Measurements from ENCODE around the gene IQSEC3.
"Not testable (repeated sequence)": the region's sequence is repeated elsewhere in the genome, so short reads cannot be mapped to it uniquely, and the experiment has no call there.

The IQSEC3 gene

DNA sequence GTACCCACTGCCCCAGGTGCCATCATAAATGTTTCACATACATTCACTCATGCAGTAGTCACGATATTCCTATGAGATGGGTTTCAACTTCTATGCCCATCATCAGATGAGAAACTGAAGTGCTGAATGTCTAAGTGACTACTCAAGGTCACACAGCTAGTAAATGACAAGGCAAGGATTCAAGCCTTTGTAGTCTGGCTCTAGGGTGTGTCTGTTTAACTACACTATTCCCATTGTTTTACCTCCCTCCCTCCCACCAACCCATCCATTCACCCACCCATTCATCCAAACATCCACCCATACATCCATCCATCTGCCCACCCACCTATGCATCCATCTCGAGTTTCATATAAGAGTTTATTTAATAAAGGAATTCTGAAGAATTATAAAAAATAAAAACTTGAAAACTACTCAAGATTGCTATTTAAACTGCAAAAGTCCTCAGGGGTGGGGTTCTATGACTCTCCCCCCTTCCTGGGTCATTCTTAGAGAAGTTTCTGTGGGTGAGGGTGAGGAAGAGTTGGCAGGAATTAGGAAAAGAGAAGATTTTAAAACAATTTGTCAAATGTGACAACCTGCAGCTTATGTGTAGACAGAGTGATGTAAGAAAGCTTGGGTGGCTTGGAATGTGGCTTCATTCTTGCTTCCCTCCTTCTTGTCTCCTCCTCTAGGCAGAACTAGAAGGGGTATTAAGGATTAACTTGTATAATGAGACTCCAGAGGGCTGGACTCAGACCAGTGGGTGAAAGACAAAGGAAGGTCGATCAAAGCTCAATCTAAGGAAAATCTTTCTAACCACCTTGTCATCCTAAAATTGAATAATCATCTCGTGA is 13.4 kb upstream of the IQSEC3 start:
- not testable (repeated sequence) for DNase-seq (ENCODE audit: low read depth)

GRCh38 chr12:53735-54730 is 12.5 kb upstream of the IQSEC3 start:
- no peak for DNase-seq (ENCODE audit: low read depth)

- no peak for DNase-seq (ENCODE audit: low read depth)
These were observed 11.6 kb upstream of the IQSEC3 start for GRCh38 chr12:54750-55535.

DNA sequence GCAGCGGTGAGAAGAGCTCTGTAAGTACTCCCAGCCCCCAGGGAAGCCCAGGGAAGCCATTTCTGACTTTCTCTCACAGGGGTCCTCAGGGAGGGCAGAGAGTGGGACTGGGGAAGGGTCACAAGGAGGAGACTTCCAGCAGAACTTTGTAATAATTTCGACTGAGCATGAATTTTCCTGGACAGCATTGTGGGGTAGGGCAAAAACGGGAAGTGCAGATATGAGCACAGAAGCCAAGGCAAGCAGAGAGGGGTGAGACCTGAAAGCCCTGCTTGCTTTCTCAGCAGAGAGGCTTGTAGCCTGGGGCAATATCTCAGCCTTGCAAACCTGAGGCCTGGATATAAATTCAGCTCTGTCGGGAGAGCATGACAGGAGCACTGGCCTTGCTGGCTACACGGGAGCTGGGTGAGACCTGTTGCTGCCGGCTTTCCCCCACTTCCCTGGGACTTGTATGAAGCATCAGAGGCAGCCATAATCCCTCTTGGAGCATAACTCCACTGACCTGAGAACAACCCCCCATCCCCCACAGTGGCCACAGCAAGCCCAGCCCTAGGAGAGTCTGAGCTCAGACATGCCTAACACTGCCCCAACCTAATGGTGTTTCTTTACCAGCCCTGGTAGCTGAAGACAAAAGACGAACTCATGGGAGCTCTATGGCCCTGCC is 9.8 kb upstream of the IQSEC3 start:
- no peak for DNase-seq (ENCODE audit: low read depth)

DNA sequence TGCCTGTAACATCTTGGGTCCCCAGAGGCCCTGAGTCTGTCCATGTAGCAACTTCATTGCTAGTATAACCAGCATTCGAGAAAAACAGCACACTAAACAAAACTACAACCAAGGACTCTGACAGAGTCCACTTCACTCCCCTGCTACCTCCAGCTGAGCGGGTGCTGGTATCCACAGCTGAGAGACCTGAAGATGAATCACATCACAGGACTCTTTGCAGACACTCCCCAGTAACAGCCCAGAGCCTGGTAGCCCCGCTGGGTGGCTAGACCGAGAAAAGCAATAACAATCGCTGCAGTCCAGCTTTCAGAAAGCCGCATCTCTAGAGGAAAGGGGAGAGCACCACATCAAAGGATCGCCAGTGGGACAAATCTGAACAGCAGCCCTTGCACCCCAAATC is 9.0 kb upstream of the IQSEC3 start:
- no peak for DNase-seq (ENCODE audit: low read depth)

- no peak for DNase-seq (ENCODE audit: low read depth)
These were observed 7.7 kb upstream of the IQSEC3 start for GRCh38 chr12:58832-59231.

GRCh38 chr12:61845-62244 is 4.7 kb upstream of the IQSEC3 start:
- not testable (repeated sequence) for DNase-seq (ENCODE audit: low read depth)

- not testable (repeated sequence) for DNase-seq (ENCODE audit: low read depth)
These were observed 990 bp upstream of the IQSEC3 start for GRCh38 chr12:65491-66063.

GRCh38 chr12:66782-67504 is 376 bp downstream of the IQSEC3 start:
- not testable (repeated sequence) for DNase-seq (ENCODE audit: low read depth)

GRCh38 chr12:69677-70076 is 3.1 kb downstream of the IQSEC3 start:
- not testable (repeated sequence) for DNase-seq (ENCODE audit: low read depth)

DNA sequence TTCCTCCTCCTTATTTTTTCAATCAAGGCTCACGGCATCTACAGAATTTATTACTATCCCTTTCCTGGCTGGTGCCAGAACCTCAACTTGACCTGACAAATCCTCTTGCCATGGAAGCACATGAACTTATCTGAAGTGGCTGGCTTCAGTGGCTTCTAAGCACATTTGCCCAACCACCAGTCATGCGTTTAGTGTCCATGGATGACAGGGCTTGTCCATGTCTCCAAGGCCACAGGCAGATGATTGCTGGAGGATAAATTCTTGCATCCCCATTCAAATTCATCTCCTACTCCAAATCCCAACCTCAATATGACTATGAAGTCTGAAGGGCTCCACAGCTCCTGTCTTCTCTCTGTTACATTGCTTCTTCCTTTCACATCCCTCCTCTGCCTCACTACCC is 4.0 kb downstream of the IQSEC3 start:
- not testable (repeated sequence) for DNase-seq (ENCODE audit: low read depth)

GRCh38 chr12:72018-72417 is 5.5 kb downstream of the IQSEC3 start:
- not testable (repeated sequence) for DNase-seq (ENCODE audit: low read depth)

GRCh38 chr12:74420-75190 is 8.0 kb downstream of the IQSEC3 start:
- DNase-seq (ENCODE audit: low read depth): not testable (repeated sequence)

- DNase-seq (ENCODE audit: low read depth): not testable (repeated sequence)
These were observed 9.0 kb downstream of the IQSEC3 start for GRCh38 chr12:75541-75940.

DNA sequence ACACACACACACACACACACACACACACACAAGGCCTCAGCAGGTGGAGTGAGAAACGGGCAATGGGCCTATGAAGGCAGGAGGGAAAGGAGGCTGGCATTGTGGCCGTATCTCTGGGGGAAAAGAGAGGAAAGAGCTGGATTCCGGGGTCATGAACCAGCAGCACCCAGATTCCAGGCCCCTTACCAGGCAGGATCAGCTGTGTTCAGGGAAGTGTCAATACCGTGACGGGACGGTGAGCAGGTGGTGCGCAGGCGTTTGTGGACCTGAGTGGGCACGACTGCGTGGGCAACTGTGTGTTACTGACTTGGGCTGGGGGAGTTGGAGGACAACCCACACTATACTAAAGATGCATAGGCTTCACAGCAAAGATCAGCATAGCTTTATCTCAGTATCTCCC is 9.5 kb downstream of the IQSEC3 start:
- DNase-seq (ENCODE audit: low read depth): not testable (repeated sequence)

DNA sequence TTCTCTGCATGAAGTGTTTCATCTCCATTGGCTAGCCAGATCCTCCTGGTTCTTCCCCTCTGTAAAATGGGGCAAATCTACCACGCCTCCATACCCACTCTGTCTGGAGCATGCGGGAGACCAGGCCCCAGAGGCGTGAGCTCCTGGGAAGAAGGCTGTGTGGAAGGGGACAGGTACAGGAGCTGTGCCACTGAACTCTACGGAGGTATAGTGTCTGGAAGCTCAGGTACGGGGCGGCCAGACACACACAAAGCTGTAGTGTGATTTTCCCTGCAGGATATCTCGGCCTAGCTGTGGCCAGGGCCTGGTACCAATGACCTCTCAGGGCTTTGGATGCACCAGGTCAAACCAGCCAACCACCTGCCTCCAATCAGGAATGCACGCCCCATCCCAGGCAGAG is 10.0 kb downstream of the IQSEC3 start:
- DNase-seq (ENCODE audit: low read depth): not testable (repeated sequence)

- not testable (repeated sequence) for DNase-seq (ENCODE audit: low read depth)
These were observed 10.6 kb downstream of the IQSEC3 start for GRCh38 chr12:77101-77719.

DNA sequence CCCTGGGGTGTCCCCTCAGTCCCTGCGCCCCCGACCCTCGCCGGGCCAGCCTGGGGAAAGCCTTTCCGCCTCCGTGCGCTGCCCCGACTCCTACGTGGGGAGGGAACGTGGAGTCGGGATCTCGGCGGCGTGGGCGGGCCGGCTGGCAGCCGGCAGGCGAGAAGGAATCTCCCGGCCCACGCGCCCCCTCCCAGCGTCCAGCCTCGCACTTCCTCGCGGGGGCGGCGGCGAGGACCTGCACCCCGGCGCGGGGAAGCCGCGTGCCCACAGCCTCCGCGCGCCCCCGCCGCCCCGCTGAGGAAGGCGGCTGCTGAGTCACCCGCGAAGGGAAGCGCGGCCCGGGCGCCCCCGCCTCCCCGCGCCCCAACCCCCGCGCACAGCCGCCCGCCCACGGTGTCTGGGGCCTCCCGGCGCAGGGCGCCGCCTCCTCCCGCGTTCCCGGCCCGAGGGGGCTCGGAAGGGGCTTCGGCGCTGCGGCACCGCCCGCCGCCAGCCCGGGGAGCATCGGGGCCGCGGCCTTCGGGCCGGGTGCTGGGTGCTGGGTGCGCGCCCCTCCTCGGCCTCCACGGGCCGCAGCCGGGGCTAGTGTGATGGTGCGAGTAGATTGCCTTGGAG is 11.3 kb downstream of the IQSEC3 start:
- not testable (repeated sequence) for DNase-seq (ENCODE audit: low read depth)

DNA sequence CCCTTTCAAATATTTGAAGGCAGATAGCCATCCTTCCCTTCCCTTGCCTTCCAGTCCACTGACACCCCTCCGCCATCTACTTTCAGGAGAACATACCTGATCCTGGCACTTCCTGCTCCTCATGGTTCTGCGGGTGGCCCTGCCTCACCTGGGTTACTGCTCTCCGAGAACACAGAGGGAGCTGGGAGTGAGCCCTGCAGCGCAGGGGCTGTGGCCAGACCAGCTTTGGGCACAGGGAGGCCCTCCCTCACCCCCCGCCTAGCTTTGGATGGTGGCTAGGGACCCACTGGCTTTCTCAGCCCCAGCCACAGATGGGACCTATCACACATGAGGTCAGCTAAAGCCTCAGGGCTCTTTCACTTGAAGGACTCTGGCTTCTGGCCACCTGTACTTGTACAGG is 12.4 kb downstream of the IQSEC3 start:
- DNase-seq (ENCODE audit: low read depth): no peak

All from GM04504 (cell line).